ENCODE results near the gene DCX. TPM values are rescaled to one million over a fixed set of nuclear protein-coding genes. Genes with fewer than 3 reads are reported as not detected.

DCX gene
- total and polyA plus RNA-seq, 2 of the 13 experiments (the other 11 are each of a cell fraction or from before 2014, with no cell fraction given): not detected

- Histone ChIP-seq H3K36me3 (replicated peaks in 1 of 2; ENCODE audit: control insufficient read depth in 1 of 2, insufficient read depth in 2 of 2, low read length in 2 of 2) (no peaks in the 10 kb centered on the region), H4K20me1 (ENCODE audit: insufficient read depth, low read length) (no peaks in the 10 kb centered on the region), H3K9me3 (ENCODE audit: low read length) (no peaks in the 10 kb centered on the region), H2AFZ (ENCODE audit: low read length) (no peak overlapping the region), H3K79me2 (ENCODE audit: insufficient read depth, low read length) (no peaks in the 10 kb centered on the region), H3K9ac (ENCODE audit: insufficient read depth, low read depth, low read length) (no peak overlapping the region), H3K4me2 (ENCODE audit: low read depth, low read length) (no peak overlapping the region), H3K4me1 (ENCODE audit: insufficient read depth, low read length) (no peaks in the 10 kb centered on the region), H3K27me3 (ENCODE audit: control insufficient read depth in 1 of 2, insufficient read depth in 2 of 2, low read length in 2 of 2) (no peaks in the 10 kb centered on the region), H3K27ac (ENCODE audit: extremely low read length, insufficient read depth, low read length) (no peak overlapping the region), H3K4me3 (replicated peaks in 1 of 3; ENCODE audit: insufficient read depth in 1 of 3, low read depth in 2 of 3, low read length in 3 of 3) (no peak overlapping the region)
- FAIRE-seq: no peak
- intact Hi-C loops (cut with micrococcal nuclease; ENCODE audit: unreplicated experiment): no loop called here
- WGBS (ENCODE audit: low lambda C conversion rate): 0% methylated on average over 2 of the region's 3 CpGs
- POLR2A ChIA-PET: no interaction called here
- in situ Hi-C loops (cut with HindIII; ENCODE audit: extremely low pct_ligation_motif_present, low pct_unique_long_range_greater_than_20kb): no loop called here
- DNase-seq (ENCODE audit: low spot score): no peak
- ATAC-seq: no peak
- CTCF ChIA-PET (ENCODE audit: low intra/inter-chr PET ratio, low total read pairs): no interaction called here
- BruUV-seq (replicated peaks): no TSS peak
- TF ChIP-seq ARID2 (CRISPR knock-in tag; IDR thresholded peaks at IDR 0.05; ENCODE audit: borderline replicate concordance): no peak
- no peak for TF ChIP-seq FOSL1 (CRISPR knock-in tag; IDR thresholded peaks at IDR 0.05; ENCODE audit: borderline replicate concordance)
- TF ChIP-seq, protein P1, sequence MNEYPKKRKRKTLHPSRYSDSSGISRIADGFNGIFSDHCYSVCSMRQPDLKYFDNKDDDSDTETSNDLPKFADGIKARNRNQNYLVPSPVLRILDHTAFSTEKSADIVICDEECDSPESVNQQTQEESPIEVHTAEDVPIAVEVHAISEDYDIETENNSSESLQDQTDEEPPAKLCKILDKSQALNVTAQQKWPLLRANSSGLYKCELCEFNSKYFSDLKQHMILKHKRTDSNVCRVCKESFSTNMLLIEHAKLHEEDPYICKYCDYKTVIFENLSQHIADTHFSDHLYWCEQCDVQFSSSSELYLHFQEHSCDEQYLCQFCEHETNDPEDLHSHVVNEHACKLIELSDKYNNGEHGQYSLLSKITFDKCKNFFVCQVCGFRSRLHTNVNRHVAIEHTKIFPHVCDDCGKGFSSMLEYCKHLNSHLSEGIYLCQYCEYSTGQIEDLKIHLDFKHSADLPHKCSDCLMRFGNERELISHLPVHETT (CRISPR knock-in tag; conservative IDR thresholded peaks at IDR 0.05): no peak
- no peak for TF ChIP-seq RARG (CRISPR knock-in tag; IDR thresholded peaks at IDR 0.05; ENCODE audit: low read depth)
- TF ChIP-seq SAP130 (CRISPR knock-in tag; IDR thresholded peaks at IDR 0.05; ENCODE audit: low read depth): no peak
- TF ChIP-seq MAF1 (CRISPR knock-in tag; IDR thresholded peaks at IDR 0.05; ENCODE audit: borderline replicate concordance): no peak
- no peak for TF ChIP-seq ISL2 (CRISPR knock-in tag; IDR thresholded peaks at IDR 0.05)
- no peak for TF ChIP-seq JUN (CRISPR knock-in tag; IDR thresholded peaks at IDR 0.05)
- no peak for TF ChIP-seq EED (CRISPR knock-in tag; IDR thresholded peaks at IDR 0.05)
- TF ChIP-seq ZNF275 (CRISPR knock-in tag; IDR thresholded peaks at IDR 0.05; ENCODE audit: borderline replicate concordance): no peak
- TF ChIP-seq BRCA1 (CRISPR knock-in tag; IDR thresholded peaks at IDR 0.05): no peak
- TF ChIP-seq SETDB1 (CRISPR knock-in tag; IDR thresholded peaks at IDR 0.05; ENCODE audit: borderline replicate concordance): no peak
- TF ChIP-seq, protein P2, sequence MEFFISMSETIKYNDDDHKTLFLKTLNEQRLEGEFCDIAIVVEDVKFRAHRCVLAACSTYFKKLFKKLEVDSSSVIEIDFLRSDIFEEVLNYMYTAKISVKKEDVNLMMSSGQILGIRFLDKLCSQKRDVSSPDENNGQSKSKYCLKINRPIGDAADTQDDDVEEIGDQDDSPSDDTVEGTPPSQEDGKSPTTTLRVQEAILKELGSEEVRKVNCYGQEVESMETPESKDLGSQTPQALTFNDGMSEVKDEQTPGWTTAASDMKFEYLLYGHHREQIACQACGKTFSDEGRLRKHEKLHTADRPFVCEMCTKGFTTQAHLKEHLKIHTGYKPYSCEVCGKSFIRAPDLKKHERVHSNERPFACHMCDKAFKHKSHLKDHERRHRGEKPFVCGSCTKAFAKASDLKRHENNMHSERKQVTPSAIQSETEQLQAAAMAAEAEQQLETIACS (CRISPR knock-in tag; IDR thresholded peaks at IDR 0.05): no peak
- TF ChIP-seq ZFP82 (CRISPR knock-in tag; IDR thresholded peaks at IDR 0.05; ENCODE audit: borderline replicate concordance): no peak
- no peak for TF ChIP-seq HOXA9 (CRISPR knock-in tag; IDR thresholded peaks at IDR 0.05; ENCODE audit: borderline replicate concordance)
- no peak for TF ChIP-seq REST (IDR thresholded peaks at IDR 0.05; ENCODE audit: borderline replicate concordance in 1 of 2, low read depth in 1 of 2, low read length in 2 of 2)
- TF ChIP-seq KLF11 (CRISPR knock-in tag; IDR thresholded peaks at IDR 0.05): no peak
Observed at GRCh38 chrX:111387470-111388070, 24.4 kb downstream of the DCX start.

Measured in HepG2 (cell line).